ENCODE data around the gene KASH5.
A peak's percentile ranks its signal among the peaks of the same experiment; 100 is the strongest.
"Not testable (repeated sequence)": the region's sequence is repeated elsewhere in the genome, so short reads cannot be mapped to it uniquely, and the experiment has no call there.

Gene KASH5

GRCh38 chr19:49362929-49363267, 25.2 kb upstream of the KASH5 start:
- Histone ChIP-seq H3K27ac (ENCODE audit: insufficient read depth, low read depth, low read length, poor library complexity, severe bottlenecking) (peak overlapping the region; percentile 81), H3K9me3 (ENCODE audit: control insufficient read depth, low read length) (no peaks in the 10 kb centered on the region), H3K27me3 (ENCODE audit: control insufficient read depth, insufficient read depth, low read length, poor library complexity, severe bottlenecking) (no peaks in the 10 kb centered on the region), H3K4me3 (ENCODE audit: insufficient read depth, low read depth, low read length) (peak overlapping the region; percentile 99), H3K4me1 (ENCODE audit: control insufficient read depth, insufficient read depth, low read length) (peaks cover 18% of the 10 kb centered on the region), H3K36me3 (ENCODE audit: control insufficient read depth, insufficient read depth, low read length) (peaks cover 18% of the 10 kb centered on the region)
- WGBS, 2 experiments: 2% methylated on average over 14 of the region's 14 CpGs

GRCh38 chr19:49363268-49364082, 24.6 kb upstream of the KASH5 start, which contains the start of gene DKKL1:
Gene DKKL1 (plus strand): TSS chr19:49363877. CDS start chr19:49363999, 122 bp downstream.
- Histone ChIP-seq H3K27ac (ENCODE audit: insufficient read depth, low read depth, low read length, poor library complexity, severe bottlenecking) (peak within 1 kb of the TSS; percentile 81), H3K4me1 (ENCODE audit: control insufficient read depth, insufficient read depth, low read length) (peaks cover 18% of the 10 kb centered on the region), H3K9me3 (ENCODE audit: control insufficient read depth, low read length) (no peaks in the 10 kb centered on the region), H3K27me3 (ENCODE audit: control insufficient read depth, insufficient read depth, low read length, poor library complexity, severe bottlenecking) (no peaks in the 10 kb centered on the region), H3K36me3 (ENCODE audit: control insufficient read depth, insufficient read depth, low read length) (peaks cover 16% of the 10 kb centered on the region), H3K4me3 (ENCODE audit: insufficient read depth, low read depth, low read length) (peak within 1 kb of the TSS; percentile 99)
- WGBS, 2 experiments: 2 to 3% methylated on average over 46 of the region's 46 CpGs

DNA sequence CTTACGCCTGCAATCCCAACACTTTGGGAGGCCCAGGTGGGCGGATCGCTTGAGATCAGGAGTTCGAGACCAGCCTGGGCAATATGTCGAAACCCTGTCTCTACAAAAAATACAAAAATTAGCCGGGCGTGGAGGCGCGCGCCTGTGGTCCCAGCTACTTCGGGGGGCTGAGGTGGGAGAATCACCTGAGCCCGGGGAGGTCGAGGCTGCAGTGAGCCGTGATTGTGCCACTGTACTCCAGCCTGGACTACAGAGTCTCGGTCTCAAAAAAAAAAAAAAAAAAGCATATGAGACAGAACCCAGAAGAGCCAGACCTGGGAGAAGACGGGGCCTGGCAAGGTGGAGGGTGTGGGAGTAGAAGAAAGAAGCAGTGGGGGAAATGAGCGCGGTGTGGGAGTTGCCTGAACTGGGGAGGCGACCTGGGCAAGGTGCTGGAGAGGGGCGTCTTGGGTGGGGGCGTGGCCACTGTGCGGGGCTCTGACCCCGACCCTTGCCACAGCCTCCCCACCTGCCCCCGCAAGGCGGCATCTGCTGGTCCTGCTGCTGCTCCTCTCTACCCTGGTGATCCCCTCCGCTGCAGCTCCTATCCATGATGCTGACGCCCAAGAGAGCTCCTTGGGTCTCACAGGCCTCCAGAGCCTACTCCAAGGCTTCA, 23.8 kb upstream of the KASH5 start:
- peak overlapping the region; percentile 18 for H3K4me3 ChIP-seq (ENCODE audit: insufficient read depth, low read depth, low read length)
- H3K27me3 ChIP-seq (ENCODE audit: control insufficient read depth, insufficient read depth, low read length, poor library complexity, severe bottlenecking): no peaks in the 10 kb centered on the region
- peaks cover 18% of the 10 kb centered on the region for H3K4me1 ChIP-seq (ENCODE audit: control insufficient read depth, insufficient read depth, low read length)
- H3K9me3 ChIP-seq (ENCODE audit: control insufficient read depth, low read length): peaks cover 2% of the 10 kb centered on the region
- WGBS, 2 experiments: 85 to 89% methylated on average over 27 of the region's 27 CpGs
- peaks cover 10% of the 10 kb centered on the region for H3K36me3 ChIP-seq (ENCODE audit: control insufficient read depth, insufficient read depth, low read length)
- H3K27ac ChIP-seq (ENCODE audit: insufficient read depth, low read depth, low read length, poor library complexity, severe bottlenecking): peak overlapping the region; percentile 36

GRCh38 chr19:49366110-49366509, 21.9 kb upstream of the KASH5 start:
- H3K9me3 ChIP-seq (ENCODE audit: control insufficient read depth, low read length): peaks cover 2% of the 10 kb centered on the region
- H3K36me3 ChIP-seq (ENCODE audit: control insufficient read depth, insufficient read depth, low read length): no peaks in the 10 kb centered on the region
- H3K4me3 ChIP-seq (ENCODE audit: insufficient read depth, low read depth, low read length): no peak overlapping the region
- no peak overlapping the region for H3K27ac ChIP-seq (ENCODE audit: insufficient read depth, low read depth, low read length, poor library complexity, severe bottlenecking)
- H3K4me1 ChIP-seq (ENCODE audit: control insufficient read depth, insufficient read depth, low read length): peaks cover 4% of the 10 kb centered on the region
- no peaks in the 10 kb centered on the region for H3K27me3 ChIP-seq (ENCODE audit: control insufficient read depth, insufficient read depth, low read length, poor library complexity, severe bottlenecking)

- no peaks in the 10 kb centered on the region for H3K27me3 ChIP-seq (ENCODE audit: control insufficient read depth, insufficient read depth, low read length, poor library complexity, severe bottlenecking)
- H3K4me3 ChIP-seq (ENCODE audit: insufficient read depth, low read depth, low read length): no peak overlapping the region
- H3K27ac ChIP-seq (ENCODE audit: insufficient read depth, low read depth, low read length, poor library complexity, severe bottlenecking): no peak overlapping the region
- H3K36me3 ChIP-seq (ENCODE audit: control insufficient read depth, insufficient read depth, low read length): no peaks in the 10 kb centered on the region
- WGBS, 2 experiments: 86 to 88% methylated on average over 5 of the region's 5 CpGs
- peaks cover 2% of the 10 kb centered on the region for H3K9me3 ChIP-seq (ENCODE audit: control insufficient read depth, low read length)
- peaks cover 4% of the 10 kb centered on the region for H3K4me1 ChIP-seq (ENCODE audit: control insufficient read depth, insufficient read depth, low read length)
These were observed 19.2 kb upstream of the KASH5 start for GRCh38 chr19:49368711-49369358.

GRCh38 chr19:49371184-49371583, 16.9 kb upstream of the KASH5 start:
- Histone ChIP-seq H3K27me3 (ENCODE audit: control insufficient read depth, insufficient read depth, low read length, poor library complexity, severe bottlenecking) (no peaks in the 10 kb centered on the region), H3K4me3 (ENCODE audit: insufficient read depth, low read depth, low read length) (no peak overlapping the region), H3K9me3 (ENCODE audit: control insufficient read depth, low read length) (peaks cover 2% of the 10 kb centered on the region), H3K4me1 (ENCODE audit: control insufficient read depth, insufficient read depth, low read length) (no peaks in the 10 kb centered on the region), H3K27ac (ENCODE audit: insufficient read depth, low read depth, low read length, poor library complexity, severe bottlenecking) (no peak overlapping the region), H3K36me3 (ENCODE audit: control insufficient read depth, insufficient read depth, low read length) (no peaks in the 10 kb centered on the region)
- 86 to 98% methylated on average over 2 to 3 of the region's 3 CpGs for WGBS, 2 experiments

DNA sequence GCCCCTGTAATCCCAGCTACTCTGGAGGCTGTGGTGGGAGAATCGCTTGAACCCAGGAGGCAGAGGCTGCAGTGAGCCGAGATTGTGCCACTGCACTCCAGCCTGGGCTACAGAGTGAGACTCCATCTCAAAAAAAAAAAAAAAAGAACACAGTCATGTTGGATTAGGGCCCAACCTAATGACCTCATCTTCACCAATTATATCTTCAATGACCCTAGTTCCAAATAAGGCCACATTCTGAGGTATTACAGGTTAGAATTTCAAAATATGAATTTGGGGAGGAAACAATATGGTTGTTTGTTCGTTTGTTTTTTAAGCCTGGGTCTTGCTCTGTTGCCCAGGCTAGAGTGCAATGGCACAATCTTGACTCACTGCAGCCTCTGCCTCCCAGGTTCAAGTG, 14.9 kb upstream of the KASH5 start:
- not testable (repeated sequence) for H3K9me3 ChIP-seq (ENCODE audit: control insufficient read depth, low read length); H3K4me1 ChIP-seq (ENCODE audit: control insufficient read depth, insufficient read depth, low read length)
- WGBS, 2 experiments: 88 to 89% methylated on average over 3 of the region's 3 CpGs

GRCh38 chr19:49374665-49375434, 13.2 kb upstream of the KASH5 start:
- 89 to 90% methylated on average over 16 of the region's 16 CpGs for WGBS, 2 experiments
- no peaks in the 10 kb centered on the region for H3K4me1 ChIP-seq (ENCODE audit: control insufficient read depth, insufficient read depth, low read length)
- H3K27ac ChIP-seq (ENCODE audit: insufficient read depth, low read depth, low read length, poor library complexity, severe bottlenecking): no peak overlapping the region
- H3K27me3 ChIP-seq (ENCODE audit: control insufficient read depth, insufficient read depth, low read length, poor library complexity, severe bottlenecking): no peaks in the 10 kb centered on the region
- no peaks in the 10 kb centered on the region for H3K36me3 ChIP-seq (ENCODE audit: control insufficient read depth, insufficient read depth, low read length)
- no peak overlapping the region for H3K4me3 ChIP-seq (ENCODE audit: insufficient read depth, low read depth, low read length)
- H3K9me3 ChIP-seq (ENCODE audit: control insufficient read depth, low read length): no peaks in the 10 kb centered on the region

More for the DNA sequence above, 14.9 kb upstream of the KASH5 start:
- H3K4me3 ChIP-seq (ENCODE audit: insufficient read depth, low read depth, low read length); H3K27ac ChIP-seq (ENCODE audit: insufficient read depth, low read depth, low read length, poor library complexity, severe bottlenecking); H3K36me3 ChIP-seq (ENCODE audit: control insufficient read depth, insufficient read depth, low read length); H3K27me3 ChIP-seq (ENCODE audit: control insufficient read depth, insufficient read depth, low read length, poor library complexity, severe bottlenecking): not testable (repeated sequence)

DNA sequence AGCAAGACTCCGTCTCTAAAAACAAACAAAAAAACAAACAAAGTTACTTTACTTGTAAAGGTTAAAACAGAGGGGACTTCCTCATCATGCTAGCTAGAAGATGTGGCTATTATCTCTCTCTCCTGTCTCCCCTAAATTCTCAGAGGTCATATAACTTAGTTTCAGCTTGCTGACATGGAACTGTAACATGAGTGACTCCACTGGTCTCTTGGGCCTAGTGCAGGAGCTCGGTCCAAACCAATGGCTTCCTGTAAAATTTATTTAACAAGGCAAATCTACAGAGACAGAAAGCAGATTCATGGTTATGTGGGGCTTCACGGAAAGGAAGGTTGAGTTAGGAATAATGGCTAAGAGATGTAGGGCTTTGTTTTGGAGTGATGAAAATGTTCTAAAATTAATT, 9.5 kb upstream of the KASH5 start:
- no peaks in the 10 kb centered on the region for H3K27me3 ChIP-seq (ENCODE audit: control insufficient read depth, insufficient read depth, low read length, poor library complexity, severe bottlenecking)
- no peaks in the 10 kb centered on the region for H3K36me3 ChIP-seq (ENCODE audit: control insufficient read depth, insufficient read depth, low read length)
- H3K4me3 ChIP-seq (ENCODE audit: insufficient read depth, low read depth, low read length): no peak overlapping the region
- no peaks in the 10 kb centered on the region for H3K4me1 ChIP-seq (ENCODE audit: control insufficient read depth, insufficient read depth, low read length)
- no peaks in the 10 kb centered on the region for H3K9me3 ChIP-seq (ENCODE audit: control insufficient read depth, low read length)
- H3K27ac ChIP-seq (ENCODE audit: insufficient read depth, low read depth, low read length, poor library complexity, severe bottlenecking): no peak overlapping the region
- 87 to 91% methylated on average over 3 of the region's 3 CpGs for WGBS, 2 experiments

DNA sequence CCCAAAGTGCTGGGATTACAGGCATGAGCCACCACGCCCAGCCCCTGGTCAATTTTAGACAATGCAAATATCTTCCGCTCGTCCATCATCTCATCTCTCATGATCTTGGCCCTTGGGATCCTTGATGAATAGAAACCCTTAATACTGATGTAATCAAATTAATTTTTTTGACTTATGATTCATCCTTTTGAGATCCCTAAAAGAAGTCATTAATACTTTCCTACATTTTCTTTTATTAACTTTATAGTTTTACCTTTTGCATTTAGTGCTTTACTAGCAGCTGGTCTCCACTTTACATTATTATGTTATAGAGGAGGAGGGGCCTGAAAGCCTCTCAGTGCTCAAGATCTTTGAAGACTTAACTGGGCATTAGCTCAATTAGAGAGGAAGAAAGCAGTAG, 7.7 kb upstream of the KASH5 start:
- Histone ChIP-seq H3K9me3 (ENCODE audit: control insufficient read depth, low read length) (no peaks in the 10 kb centered on the region), H3K27ac (ENCODE audit: insufficient read depth, low read depth, low read length, poor library complexity, severe bottlenecking) (no peak overlapping the region), H3K27me3 (ENCODE audit: control insufficient read depth, insufficient read depth, low read length, poor library complexity, severe bottlenecking) (no peaks in the 10 kb centered on the region), H3K4me3 (ENCODE audit: insufficient read depth, low read depth, low read length) (no peak overlapping the region), H3K36me3 (ENCODE audit: control insufficient read depth, insufficient read depth, low read length) (no peaks in the 10 kb centered on the region), H3K4me1 (ENCODE audit: control insufficient read depth, insufficient read depth, low read length) (no peaks in the 10 kb centered on the region)
- WGBS, 2 experiments: 90 to 97% methylated on average over 3 of the region's 3 CpGs
